ENCODE measurements around the gene PLEKHA8.

DNA sequence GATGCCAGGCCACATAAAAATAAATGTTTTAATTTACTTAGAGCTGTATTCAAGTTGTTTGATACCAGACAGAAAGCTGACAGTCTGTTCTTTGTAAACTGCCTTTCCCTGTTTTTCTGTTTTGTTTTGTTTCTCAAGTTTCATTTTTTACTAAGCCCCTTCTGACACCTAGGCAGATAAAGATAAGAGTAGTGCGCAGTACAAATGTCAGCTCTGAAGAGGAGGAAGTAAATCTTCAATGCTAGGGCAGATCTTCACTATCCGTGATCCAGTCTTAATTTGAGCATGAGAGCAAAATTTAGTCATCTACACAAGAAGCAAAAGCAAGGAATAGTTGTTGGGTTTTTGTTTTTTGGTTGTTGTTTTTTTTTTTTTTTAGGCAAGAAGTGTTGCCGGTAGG, 133.9 kb downstream of the PLEKHA8 start:
- TF ChIP-seq EZH2 (IDR thresholded peaks at IDR 0.05; ENCODE audit: insufficient read depth, poor library complexity, severe bottlenecking) (no peak), EZH2phosphoT487 (IDR thresholded peaks at IDR 0.05; ENCODE audit: insufficient read depth, low read depth) (no peak)
